HL-60 (cell line): Measurements from ENCODE around the gene PRMT5.

Source experiments
- CTCF ChIP-seq: IDR thresholded peaks from one replicate; pipeline ENCODE4 v1.5.1; 2011; ENCODE audit warnings: low read length, control low read depth, inconsistent platforms; ENCODE audit not compliant: insufficient read depth
- GABPA ChIP-seq: IDR thresholded peaks from 2 replicates; pipeline ENCODE4 v1.6.1; 2012; ENCODE audit warnings: low read depth
- POLR2AphosphoS5 ChIP-seq: IDR thresholded peaks from 2 replicates; pipeline ENCODE4 v1.6.1; 2012; ENCODE audit warnings: low read depth
- REST ChIP-seq: IDR thresholded peaks from 2 replicates; pipeline ENCODE4 v1.6.1; 2012; ENCODE audit warnings: low read depth; ENCODE audit not compliant: insufficient replicate concordance
- SPI1 ChIP-seq: IDR thresholded peaks from 2 replicates; pipeline ENCODE4 v1.6.1; 2012; ENCODE audit warnings: low read depth, mild to moderate bottlenecking, borderline replicate concordance

- TF ChIP-seq CTCF (no peak), GABPA (no peak), POLR2AphosphoS5 (no peak), REST (no peak), SPI1 (no peak)
These were observed 10.5 kb upstream of the PRMT5 start for GRCh38 chr14:22939684-22940083.
